Endothelial cell of umbilical vein (primary cell): ENCODE data around the gene MBD1. TPM values are rescaled to one million over a fixed set of nuclear protein-coding genes. Genes with fewer than 3 reads are reported as not detected.

ENCODE experiments used
- BruUV-seq: library from RNA; stranded (reverse); fragments of 400-500 nt; replicated peaks from 2 replicates; lab custom pipeline; 2021; lab: Mats Ljungman, UMichigan
- CTCF ChIA-PET: fragments of 300-600, 350-600 bp; sonication (Branson Sonifier 250); formaldehyde crosslinking; loops from one replicate; lab custom pipeline; 2021; ENCODE audit warnings: antibody characterized with exemption, inconsistent platforms; lab: Charles Lee
- POLR2A ChIA-PET: fragments of 300-600, 350-600 bp; sonication (Branson Sonifier 250); formaldehyde crosslinking; loops from one replicate; lab custom pipeline; 2021; ENCODE audit warnings: antibody characterized with exemption, inconsistent platforms; lab: Charles Lee
- DNase-seq: peaks from one replicate; pipeline ENCODE4 v3.0.0-alpha.2; 2011; ENCODE audit warnings: low read depth, low spot score
- FAIRE-seq: peaks from 2 replicates; lab custom pipeline; 2011; peaks lifted over from hg19 to GRCh38; lab: Jason Lieb, UNC
- H2AFZ ChIP-seq: 2 replicates; pipeline ENCODE4 v1.6.0; 2012; ENCODE audit warnings: low read depth, low read length, control low read depth, inconsistent platforms
- H3K27ac ChIP-seq: 2 replicates; pipeline ENCODE4 v1.5.1; 2011; ENCODE audit warnings: low read depth, mild to moderate bottlenecking, control low read depth, low read length, moderate library complexity; ENCODE audit not compliant: insufficient read depth
- H3K27me3 ChIP-seq, 2 experiments: 2 replicates each; pipeline versions ENCODE4 v1.6.0 to v1.6.1; 2011; ENCODE audit warnings: low read length in 2 of 2, mixed read lengths in 1 of 2; ENCODE audit not compliant: control insufficient read depth in 2 of 2, insufficient read depth in 2 of 2
- H3K36me3 ChIP-seq, 2 experiments: 2 replicates in 1 of 2; 3 replicates in 1 of 2; pipeline ENCODE4 v1.5.1; 2011; ENCODE audit warnings: low read length in 2 of 2, mild to moderate bottlenecking in 1 of 2, moderate library complexity in 1 of 2; ENCODE audit not compliant: control insufficient read depth in 2 of 2, insufficient read depth in 2 of 2; ENCODE audit errors: extremely low read depth in 1 of 2
- H3K4me1 ChIP-seq: 3 replicates; pipeline ENCODE4 v1.5.1; 2011; ENCODE audit warnings: mild to moderate bottlenecking, low read length; ENCODE audit not compliant: control insufficient read depth, insufficient read depth; ENCODE audit errors: extremely low read depth
- H3K4me2 ChIP-seq: 2 replicates; pipeline ENCODE4 v1.6.1; 2011; ENCODE audit warnings: low read length, control low read depth, mixed read lengths; ENCODE audit not compliant: insufficient read depth
- H3K4me3 ChIP-seq, 3 experiments: fragments of 200-600 bp in 1 of 3; sonication (generic), shearing (Covaris generic) in 1 of 3; replicated peaks in 1 of 3; 2 replicates each; pipeline ENCODE4 v1.5.1; 2011 to 2016; ENCODE audit warnings: control low read depth in 3 of 3, low read length in 3 of 3, mild to moderate bottlenecking in 2 of 3, inconsistent platforms in 1 of 3, low read depth in 1 of 3, moderate library complexity in 1 of 3; ENCODE audit not compliant: insufficient read depth in 1 of 3
- H3K79me2 ChIP-seq: 2 replicates; pipeline ENCODE4 v1.6.0; 2012; ENCODE audit warnings: low read length, inconsistent platforms; ENCODE audit not compliant: control insufficient read depth, insufficient read depth
- H3K9ac ChIP-seq: replicated peaks from 2 replicates; pipeline ENCODE3; 2011; ENCODE audit warnings: low read length, control low read depth; ENCODE audit not compliant: insufficient read depth; ENCODE audit errors: extremely low read depth
- H3K9me1 ChIP-seq: replicated peaks from 3 replicates; pipeline ENCODE4 v1.6.0; 2011; ENCODE audit warnings: mild to moderate bottlenecking, low read length; ENCODE audit not compliant: control insufficient read depth, insufficient read depth; ENCODE audit errors: extremely low read depth
- H3K9me3 ChIP-seq: replicated peaks from 2 replicates; pipeline ENCODE4 v1.5.1; 2012; ENCODE audit warnings: low read length, inconsistent platforms; ENCODE audit not compliant: control insufficient read depth, insufficient read depth
- H4K20me1 ChIP-seq: replicated peaks from 2 replicates; pipeline ENCODE3; 2011; ENCODE audit warnings: mild to moderate bottlenecking, low read length; ENCODE audit not compliant: control insufficient read depth, insufficient read depth; ENCODE audit errors: extremely low read depth
- CTCF ChIP-seq, 2 donors: IDR thresholded peaks; 1 replicate in 1 of 2; 2 replicates in 1 of 2; pipeline ENCODE4 v1.5.1; 2011; ENCODE audit warnings: low read length in 2 of 2, mild to moderate bottlenecking in 2 of 2, moderate library complexity in 2 of 2, control low read depth in 1 of 2, inconsistent platforms in 1 of 2, low read depth in 1 of 2; ENCODE audit not compliant: insufficient read depth in 1 of 2; ENCODE audit errors: extremely low read depth in 1 of 2
- EZH2 ChIP-seq: IDR thresholded peaks from 2 replicates; pipeline ENCODE4 v1.6.1; 2012; ENCODE audit warnings: borderline replicate concordance, low read depth, mild to moderate bottlenecking, moderate library complexity, low read length, inconsistent platforms; ENCODE audit not compliant: severe bottlenecking
- FOS ChIP-seq: IDR thresholded peaks from 2 replicates; pipeline ENCODE4 v1.6.1; 2011; ENCODE audit warnings: mild to moderate bottlenecking, low read length, moderate library complexity, borderline replicate concordance; ENCODE audit not compliant: insufficient read depth
- GATA2 ChIP-seq: IDR thresholded peaks from 2 replicates; pipeline ENCODE4 v1.7.0; 2011; ENCODE audit warnings: low read depth, mild to moderate bottlenecking, moderate library complexity, mixed read lengths, low read length; ENCODE audit not compliant: insufficient read length, insufficient read depth
- JUN ChIP-seq: IDR thresholded peaks from 2 replicates; pipeline ENCODE4 v1.6.1; 2011; ENCODE audit warnings: borderline replicate concordance, low read depth; ENCODE audit not compliant: insufficient read length, insufficient read depth
- MYC ChIP-seq: IDR thresholded peaks from one replicate; pipeline ENCODE4 v1.6.1; 2011; ENCODE audit warnings: mild to moderate bottlenecking, low read depth, low read length
- POLR2AphosphoS5 ChIP-seq: IDR thresholded peaks from 2 replicates; pipeline ENCODE4 v1.6.1; 2012; ENCODE audit warnings: low read depth, mild to moderate bottlenecking, control low read depth, low read length, moderate library complexity; ENCODE audit not compliant: insufficient read depth
- dilution Hi-C: fragments of 300-500 bp; cut with MboI; formaldehyde crosslinking; loops from one replicate; pipeline ENCODE4 v1.15.0; 2019; ENCODE audit warnings: low sequenced_read_pairs; ENCODE audit not compliant: extremely low pct_ligation_motif_present
- intact Hi-C: fragments of 100-400 bp; cut with micrococcal nuclease; formaldehyde crosslinking; loops from one replicate; pipeline ENCODE4 v1.10.0; 2022
- polyA plus RNA-seq, 4 experiments: library from polyadenylated mRNA; depleted of rRNA in 3 of 4; stranded (reverse) in 3 of 4; unstranded in 1 of 4; fragments of >200 nt; gene quantifications; 2 replicates each; pipeline versions ENCODE4 v1.2.1 to v1.2.3, GENCODE V29; 2011 to 2012; ENCODE audit warnings: missing spikeins in 1 of 4
- total RNA-seq: library from RNA; stranded (reverse); gene quantifications from 2 replicates; pipeline ENCODE4 v1.2.3, GENCODE V29; 2021

MBD1 gene
- total and polyA plus RNA-seq, 2 donors (not counting 3 experiments of a cell fraction or from before 2014, with no cell fraction given), result 57.2 to 77.5 TPM

- Histone ChIP-seq H3K9me3 (no peaks in the 10 kb centered on the region), H2AFZ (no peak overlapping the region), H3K9ac (no peak overlapping the region), H3K27me3 (peaks cover 4 to 6% of the 10 kb centered on the region in 2 experiments), H3K4me2 (no peak overlapping the region), H3K4me3 (no peak overlapping the region), H3K36me3 (no peaks in the 10 kb centered on the region), H3K9me1 (no peaks in the 10 kb centered on the region), H3K4me1 (peaks cover 8% of the 10 kb centered on the region), H3K79me2 (no peaks in the 10 kb centered on the region), H4K20me1 (no peaks in the 10 kb centered on the region), H3K27ac (no peak overlapping the region)
- TF ChIP-seq FOS, result no peak
- TF ChIP-seq GATA2, result no peak
- no peak for TF ChIP-seq EZH2
- no peak for TF ChIP-seq MYC
- no peak for TF ChIP-seq JUN
- TF ChIP-seq POLR2AphosphoS5, result no peak
- no peak for TF ChIP-seq CTCF (IDR thresholded peaks at IDR 0.05; ENCODE audit: extremely low read depth in 1 of 2, insufficient read depth in 1 of 2, low read depth in 1 of 2, low read length in 2 of 2)
- FAIRE-seq (no peak), DNase-seq (no peak)
- intact Hi-C loops (no loop called here), dilution Hi-C loops (no loop called here)
- POLR2A ChIA-PET, result no interaction called here
- no TSS peak for BruUV-seq
- CTCF ChIA-PET, result no interaction called here
These were observed 30.3 kb upstream of the MBD1 start for GRCh38 chr18:50311650-50312049.
